Upper lobe of left lung (tissue), 6 donors: ENCODE results near the gene PEX5L. TPM values are rescaled to one million over a fixed set of nuclear protein-coding genes. Genes with fewer than 3 reads are reported as not detected.

Source experiments
- ATAC-seq, 2 donors: fragments of 200-7000 bp; cut with Tn5 transposase; one replicate each; pipeline ENCODE4 v1.9.1; 2022; ENCODE audit warnings: mild to moderate bottlenecking in 2 of 2, moderate library complexity in 2 of 2; ENCODE audit not compliant: low FRiP score in 2 of 2
- DNase-seq, 2 donors: peaks; one replicate each; pipeline ENCODE4 v3.0.0-alpha.2; 2019 to 2020
- H3K27ac ChIP-seq, 4 donors: fragments of 200-600 bp; sonication (generic); one replicate each; pipeline ENCODE4 v1.5.1; 2016 to 2019
- H3K27me3 ChIP-seq, 4 donors: fragments of 200-600 bp; sonication (generic); one replicate each; pipeline ENCODE4 v1.5.1; 2017 to 2019
- H3K36me3 ChIP-seq, 4 donors: fragments of 200-600 bp; sonication (generic); one replicate each; pipeline ENCODE4 v1.5.1; 2016 to 2019
- H3K4me1 ChIP-seq, 4 donors: fragments of 200-600 bp; sonication (generic); one replicate each; pipeline ENCODE4 v1.5.1; 2018 to 2019
- H3K4me3 ChIP-seq, 4 donors: fragments of 200-600 bp; sonication (generic); one replicate each; pipeline ENCODE4 v1.5.1; 2017 to 2019; ENCODE audit warnings: mild to moderate bottlenecking in 2 of 4, moderate library complexity in 1 of 4
- H3K9me3 ChIP-seq, 4 donors: fragments of 200-600 bp; sonication (generic); one replicate each; pipeline ENCODE4 v1.5.1; 2018 to 2019
- CTCF ChIP-seq, 6 experiments: fragments of 450-650 bp in 4 of 6; fragments of 200-600 bp in 2 of 6; sonication (generic) in 2 of 6; IDR thresholded peaks; one replicate each; pipeline ENCODE4 v1.5.1; 2016 to 2019; ENCODE audit warnings: antibody characterized with exemption in 6 of 6
- EP300 ChIP-seq, 4 donors: sonication (generic); formaldehyde crosslinking; IDR thresholded peaks; one replicate each; pipeline ENCODE4 v1.5.1; 2017; ENCODE audit warnings: antibody characterized with exemption in 4 of 4, control low read depth in 2 of 4
- POLR2A ChIP-seq, 4 donors: fragments of 450-650 bp; IDR thresholded peaks; one replicate each; pipeline ENCODE4 v1.5.1; 2016 to 2017; ENCODE audit warnings: antibody characterized with exemption in 4 of 4, mild to moderate bottlenecking in 2 of 4
- POLR2AphosphoS5 ChIP-seq, 2 donors: sonication (generic); formaldehyde crosslinking; IDR thresholded peaks; one replicate each; pipeline ENCODE4 v1.5.1; 2017; ENCODE audit warnings: antibody characterized with exemption in 2 of 2
- WGBS, 2 donors: methylation state at CpG; one replicate each; pipeline ENCODE4 v1.1.5; 2017 to 2018; 5-methylcytosine and 5-hydroxymethylcytosine counted together
- total RNA-seq, 6 donors: library from RNA; depleted of rRNA in 4 of 6; stranded (reverse); fragments of >200 nt in 4 of 6; gene quantifications; one replicate each; pipeline versions ENCODE4 v1.1.0 to v1.2.1, GENCODE V29; 2016 to 2021
- donor health status: DM: no; HTN: no; CAD: no; lungs with moderate emphysema.
- donor health status: DM: no; HTN: yes; CAD: no; lungs with severe emphysema.

PEX5L gene
- total RNA-seq, 6 donors from 2014 or later: not detected

GRCh38 chr3:179860275-179861107, 176.2 kb downstream of the PEX5L start:
- no peak overlapping the region for H3K27ac ChIP-seq
- WGBS, 2 donors: 82 to 86% methylated on average over 11 of the region's 11 CpGs
- no peaks in the 10 kb centered on the region for H3K36me3 ChIP-seq
- no peaks in the 10 kb centered on the region for H3K9me3 ChIP-seq
- H3K4me1 ChIP-seq: no peaks in the 10 kb centered on the region
- TF ChIP-seq POLR2AphosphoS5 (IDR thresholded peaks at IDR 0.05): no peak
- ATAC-seq: no peak
- H3K27me3 ChIP-seq: no peaks in the 10 kb centered on the region
- DNase-seq: no peak
- H3K4me3 ChIP-seq: no peak overlapping the region

- no peaks in the 10 kb centered on the region for H3K9me3 ChIP-seq
- H3K4me1 ChIP-seq: no peaks in the 10 kb centered on the region
- no peaks in the 10 kb centered on the region for H3K36me3 ChIP-seq
- no peaks in the 10 kb centered on the region for H3K27me3 ChIP-seq
- H3K27ac ChIP-seq: no peak overlapping the region
- 50 to 56% methylated on average over 2 of the region's 2 CpGs for WGBS, 2 donors
- DNase-seq (no peak), ATAC-seq (no peak)
- TF ChIP-seq POLR2A (IDR thresholded peaks at IDR 0.05) (no peak), CTCF (IDR thresholded peaks at IDR 0.05) (no peak), POLR2AphosphoS5 (IDR thresholded peaks at IDR 0.05) (no peak), EP300 (IDR thresholded peaks at IDR 0.05) (no peak)
- no peak overlapping the region for H3K4me3 ChIP-seq
These were observed 183.6 kb downstream of the PEX5L start for GRCh38 chr3:179853176-179853575.

GRCh38 chr3:179852142-179852905, 184.4 kb downstream of the PEX5L start:
- Histone ChIP-seq H3K4me1 (no peaks in the 10 kb centered on the region), H3K27me3 (no peaks in the 10 kb centered on the region), H3K4me3 (no peak overlapping the region), H3K27ac (no peak overlapping the region), H3K9me3 (no peaks in the 10 kb centered on the region), H3K36me3 (no peaks in the 10 kb centered on the region)
- no peak for DNase-seq
- ATAC-seq: peak; percentile 55 to 61
- TF ChIP-seq POLR2AphosphoS5 (IDR thresholded peaks at IDR 0.05) (no peak), EP300 (IDR thresholded peaks at IDR 0.05) (no peak), CTCF (IDR thresholded peaks at IDR 0.05) (no peak), POLR2A (IDR thresholded peaks at IDR 0.05) (no peak)
- WGBS, 2 donors: 73 to 88% methylated on average over 5 of the region's 5 CpGs

- Histone ChIP-seq H3K9me3 (no peaks in the 10 kb centered on the region), H3K36me3 (no peaks in the 10 kb centered on the region), H3K4me3 (no peak overlapping the region), H3K27ac (no peak overlapping the region), H3K27me3 (no peaks in the 10 kb centered on the region), H3K4me1 (no peaks in the 10 kb centered on the region)
- ATAC-seq: no peak
- no peak for DNase-seq
- TF ChIP-seq POLR2A (IDR thresholded peaks at IDR 0.05): no peak
- TF ChIP-seq POLR2AphosphoS5 (IDR thresholded peaks at IDR 0.05): no peak
- no peak for TF ChIP-seq CTCF (IDR thresholded peaks at IDR 0.05)
- no peak for TF ChIP-seq EP300 (IDR thresholded peaks at IDR 0.05)
- 73 to 78% methylated on average over 2 of the region's 2 CpGs for WGBS, 2 donors
These were observed 188.0 kb downstream of the PEX5L start for GRCh38 chr3:179848711-179849110.

GRCh38 chr3:179842061-179842460, 194.7 kb downstream of the PEX5L start:
- Histone ChIP-seq H3K9me3 (no peaks in the 10 kb centered on the region), H3K4me1 (no peaks in the 10 kb centered on the region), H3K4me3 (no peak overlapping the region), H3K36me3 (no peaks in the 10 kb centered on the region), H3K27me3 (no peaks in the 10 kb centered on the region), H3K27ac (no peak overlapping the region)
- WGBS, 2 donors: 51 to 58% methylated on average over 3 of the region's 3 CpGs
- no peak for TF ChIP-seq EP300 (IDR thresholded peaks at IDR 0.05)
- no peak for TF ChIP-seq POLR2AphosphoS5 (IDR thresholded peaks at IDR 0.05)
- no peak for TF ChIP-seq POLR2A (IDR thresholded peaks at IDR 0.05)
- TF ChIP-seq CTCF (IDR thresholded peaks at IDR 0.05): no peak
- ATAC-seq (no peak), DNase-seq (no peak)
